Upper lobe of left lung (tissue), 6 donors: ENCODE measurements around the gene PGRMC2. TPM values are rescaled to one million over a fixed set of nuclear protein-coding genes. Genes with fewer than 3 reads are reported as not detected.
A peak's percentile ranks its signal among the peaks of the same experiment; 100 is the strongest.

ENCODE experiments used
- ATAC-seq, 2 donors: fragments of 200-7000 bp; cut with Tn5 transposase; one replicate each; pipeline ENCODE4 v1.9.1; 2022; ENCODE audit warnings: mild to moderate bottlenecking in 2 of 2, moderate library complexity in 2 of 2; ENCODE audit not compliant: low FRiP score in 2 of 2
- DNase-seq, 2 donors: peaks; one replicate each; pipeline ENCODE4 v3.0.0-alpha.2; 2019 to 2020
- H3K27ac ChIP-seq, 4 donors: fragments of 200-600 bp; sonication (generic); one replicate each; pipeline ENCODE4 v1.5.1; 2016 to 2019
- H3K27me3 ChIP-seq, 4 donors: fragments of 200-600 bp; sonication (generic); one replicate each; pipeline ENCODE4 v1.5.1; 2017 to 2019
- H3K36me3 ChIP-seq, 4 donors: fragments of 200-600 bp; sonication (generic); one replicate each; pipeline ENCODE4 v1.5.1; 2016 to 2019
- H3K4me1 ChIP-seq, 4 donors: fragments of 200-600 bp; sonication (generic); one replicate each; pipeline ENCODE4 v1.5.1; 2018 to 2019
- H3K4me3 ChIP-seq, 4 donors: fragments of 200-600 bp; sonication (generic); one replicate each; pipeline ENCODE4 v1.5.1; 2017 to 2019; ENCODE audit warnings: mild to moderate bottlenecking in 2 of 4, moderate library complexity in 1 of 4
- H3K9me3 ChIP-seq, 4 donors: fragments of 200-600 bp; sonication (generic); one replicate each; pipeline ENCODE4 v1.5.1; 2018 to 2019
- CTCF ChIP-seq, 6 experiments: fragments of 450-650 bp in 4 of 6; fragments of 200-600 bp in 2 of 6; sonication (generic) in 2 of 6; IDR thresholded peaks; one replicate each; pipeline ENCODE4 v1.5.1; 2016 to 2019; ENCODE audit warnings: antibody characterized with exemption in 6 of 6
- EP300 ChIP-seq, 4 donors: sonication (generic); formaldehyde crosslinking; IDR thresholded peaks; one replicate each; pipeline ENCODE4 v1.5.1; 2017; ENCODE audit warnings: antibody characterized with exemption in 4 of 4, control low read depth in 2 of 4
- POLR2A ChIP-seq, 4 donors: fragments of 450-650 bp; IDR thresholded peaks; one replicate each; pipeline ENCODE4 v1.5.1; 2016 to 2017; ENCODE audit warnings: antibody characterized with exemption in 4 of 4, mild to moderate bottlenecking in 2 of 4
- POLR2AphosphoS5 ChIP-seq, 2 donors: sonication (generic); formaldehyde crosslinking; IDR thresholded peaks; one replicate each; pipeline ENCODE4 v1.5.1; 2017; ENCODE audit warnings: antibody characterized with exemption in 2 of 2
- WGBS, 2 donors: methylation state at CpG; one replicate each; pipeline ENCODE4 v1.1.5; 2017 to 2018; 5-methylcytosine and 5-hydroxymethylcytosine counted together
- total RNA-seq, 6 donors: library from RNA; depleted of rRNA in 4 of 6; stranded (reverse); fragments of >200 nt in 4 of 6; gene quantifications; one replicate each; pipeline versions ENCODE4 v1.1.0 to v1.2.1, GENCODE V29; 2016 to 2021
- donor health status: DM: no; HTN: no; CAD: no; lungs with moderate emphysema.
- donor health status: DM: no; HTN: yes; CAD: no; lungs with severe emphysema.

Gene PGRMC2
- total RNA-seq, 6 donors from 2014 or later: 6.3 to 56.0 (median 36.5) TPM

GRCh38 chr4:128310266-128310697 lies 22.7 kb upstream of the PGRMC2 start:
- no peaks in the 10 kb centered on the region for H3K9me3 ChIP-seq
- TF ChIP-seq POLR2AphosphoS5 (IDR thresholded peaks at IDR 0.05) (no peak), POLR2A (IDR thresholded peaks at IDR 0.05) (no peak), EP300 (IDR thresholded peaks at IDR 0.05) (no peak), CTCF (IDR thresholded peaks at IDR 0.05) (no peak)
- 57 to 60% methylated on average over 6 of the region's 6 CpGs for WGBS, 2 donors
- DNase-seq (no peak), ATAC-seq (peak in 1 of 2 donors; percentile 43)
- no peak overlapping the region for H3K4me3 ChIP-seq
- H3K4me1 ChIP-seq: no peaks in the 10 kb centered on the region
- no peak overlapping the region for H3K27ac ChIP-seq
- H3K36me3 ChIP-seq: no peaks in the 10 kb centered on the region
- H3K27me3 ChIP-seq: no peaks in the 10 kb centered on the region

- Histone ChIP-seq H3K4me3 (no peak overlapping the region), H3K27me3 (no peaks in the 10 kb centered on the region), H3K36me3 (no peaks in the 10 kb centered on the region), H3K4me1 (no peaks in the 10 kb centered on the region), H3K27ac (no peak overlapping the region), H3K9me3 (no peaks in the 10 kb centered on the region)
- no peak for ATAC-seq
- TF ChIP-seq EP300 (IDR thresholded peaks at IDR 0.05) (no peak), POLR2AphosphoS5 (IDR thresholded peaks at IDR 0.05) (no peak), CTCF (IDR thresholded peaks at IDR 0.05) (no peak), POLR2A (IDR thresholded peaks at IDR 0.05) (no peak)
- no peak for DNase-seq
Measured at GRCh38 chr4:128309585-128309984, 22.0 kb upstream of the PGRMC2 start.

GRCh38 chr4:128308986-128309385 lies 21.4 kb upstream of the PGRMC2 start:
- Histone ChIP-seq H3K27ac (no peak overlapping the region), H3K9me3 (no peaks in the 10 kb centered on the region), H3K4me3 (no peak overlapping the region), H3K36me3 (no peaks in the 10 kb centered on the region), H3K27me3 (no peaks in the 10 kb centered on the region), H3K4me1 (no peaks in the 10 kb centered on the region)
- 29 to 50% methylated on average over 2 of the region's 2 CpGs for WGBS, 2 donors
- ATAC-seq: no peak
- no peak for DNase-seq
- no peak for TF ChIP-seq EP300 (IDR thresholded peaks at IDR 0.05)

- no peaks in the 10 kb centered on the region for H3K9me3 ChIP-seq
- no peaks in the 10 kb centered on the region for H3K4me1 ChIP-seq
- no peak overlapping the region for H3K4me3 ChIP-seq
- ATAC-seq (no peak), DNase-seq (no peak)
- no peaks in the 10 kb centered on the region for H3K27me3 ChIP-seq
- H3K27ac ChIP-seq: no peak overlapping the region
- 47 to 58% methylated on average over 1 of the region's 1 CpG for WGBS, 2 donors
- H3K36me3 ChIP-seq: no peaks in the 10 kb centered on the region
- TF ChIP-seq POLR2A (IDR thresholded peaks at IDR 0.05) (no peak), EP300 (IDR thresholded peaks at IDR 0.05) (no peak), POLR2AphosphoS5 (IDR thresholded peaks at IDR 0.05) (no peak), CTCF (IDR thresholded peaks at IDR 0.05) (no peak)
Measured at GRCh38 chr4:128307123-128307571, 19.5 kb upstream of the PGRMC2 start.

GRCh38 chr4:128305942-128306341 lies 18.3 kb upstream of the PGRMC2 start:
- no peak for DNase-seq
- WGBS, 2 donors: 94 to 100% methylated on average over 2 of the region's 2 CpGs
- Histone ChIP-seq H3K4me3 (no peak overlapping the region), H3K27ac (no peak overlapping the region), H3K36me3 (no peaks in the 10 kb centered on the region), H3K9me3 (no peaks in the 10 kb centered on the region), H3K4me1 (no peaks in the 10 kb centered on the region), H3K27me3 (no peaks in the 10 kb centered on the region)
- TF ChIP-seq POLR2AphosphoS5 (IDR thresholded peaks at IDR 0.05) (no peak), POLR2A (IDR thresholded peaks at IDR 0.05) (no peak), EP300 (IDR thresholded peaks at IDR 0.05) (no peak), CTCF (IDR thresholded peaks at IDR 0.05) (no peak)
- no peak for ATAC-seq
